HG02885 (cell line): ENCODE results near the gene TAB3.
A peak's percentile ranks its signal among the peaks of the same experiment; 100 is the strongest.
"Not testable (repeated sequence)": the region's sequence is repeated elsewhere in the genome, so short reads cannot be mapped to it uniquely, and the experiment has no call there.

Experiments used
- ATAC-seq: cut with Tn5 transposase; IDR thresholded peaks from one replicate; pipeline ENCODE4 v1.9.1; 2021; ENCODE audit warnings: mild to moderate bottlenecking; ENCODE audit not compliant: unreplicated experiment, poor library complexity

TAB3 gene

GRCh38 chrX:30822068-30822681 lies 66.9 kb downstream of the TAB3 start:
- ATAC-seq, result peak; percentile 87

GRCh38 chrX:30821116-30821515 lies 67.9 kb downstream of the TAB3 start:
- ATAC-seq, result no peak

- no peak for ATAC-seq
Measured at GRCh38 chrX:30819080-30819479, 70.0 kb downstream of the TAB3 start.

GRCh38 chrX:30816079-30816478 lies 73.0 kb downstream of the TAB3 start:
- ATAC-seq, result no peak

GRCh38 chrX:30814978-30815377 lies 74.1 kb downstream of the TAB3 start:
- ATAC-seq, result peak; percentile 49

- peak; percentile 96 for ATAC-seq
Measured at GRCh38 chrX:30812326-30812725, 76.7 kb downstream of the TAB3 start.

GRCh38 chrX:30806187-30806728 lies 82.8 kb downstream of the TAB3 start:
- ATAC-seq, result no peak

GRCh38 chrX:30804462-30804861 lies 84.6 kb downstream of the TAB3 start:
- no peak for ATAC-seq

- no peak for ATAC-seq
Measured at GRCh38 chrX:30800901-30801300, 88.2 kb downstream of the TAB3 start.

GRCh38 chrX:30799327-30799726 lies 89.7 kb downstream of the TAB3 start:
- ATAC-seq, result no peak

GRCh38 chrX:30798810-30799209 lies 90.2 kb downstream of the TAB3 start:
- ATAC-seq, result no peak

GRCh38 chrX:30797301-30797700 lies 91.8 kb downstream of the TAB3 start:
- not testable (repeated sequence) for ATAC-seq

- ATAC-seq, result no peak
Measured at GRCh38 chrX:30795981-30796958, 92.8 kb downstream of the TAB3 start.

- no peak for ATAC-seq
Measured at GRCh38 chrX:30794497-30794896, 94.6 kb downstream of the TAB3 start.

- ATAC-seq, result no peak
Measured at GRCh38 chrX:30793767-30794103, 95.3 kb downstream of the TAB3 start.

- no peak for ATAC-seq
Measured at GRCh38 chrX:30793075-30793766, 95.8 kb downstream of the TAB3 start.

- ATAC-seq, result no peak
Measured at GRCh38 chrX:30791296-30792278, 97.5 kb downstream of the TAB3 start.

GRCh38 chrX:30787012-30787411 lies 102.0 kb downstream of the TAB3 start:
- no peak for ATAC-seq

GRCh38 chrX:30786374-30786773 lies 102.7 kb downstream of the TAB3 start:
- no peak for ATAC-seq
